RWPE2 (cell line): Measurements from ENCODE around the gene SPECC1L.

Experiments
- ATAC-seq: fragments of 200-7000 bp; cut with Tn5 transposase; 3 replicates; pipeline ENCODE4 v1.9.1; 2021; ENCODE audit warnings: low read depth
- DNase-seq: peaks from one replicate; pipeline ENCODE4 v3.0.0-alpha.2; 2020; ENCODE audit warnings: low spot score
- H3K27ac ChIP-seq: fragments of 450-650 bp; 2 replicates; pipeline ENCODE4 v1.5.1; 2017; ENCODE audit warnings: mild to moderate bottlenecking; ENCODE audit not compliant: poor library complexity, severe bottlenecking
- H3K27me3 ChIP-seq: fragments of 250-450 bp; sonication (Bioruptor Pico); 2 replicates; pipeline ENCODE4 v1.5.1; 2021; ENCODE audit warnings: mild to moderate bottlenecking, moderate library complexity; ENCODE audit not compliant: insufficient read depth, poor library complexity, severe bottlenecking
- H3K36me3 ChIP-seq: fragments of 250-450 bp; sonication (Bioruptor Pico); 2 replicates; pipeline ENCODE4 v1.5.1; 2020; ENCODE audit warnings: low read depth, mild to moderate bottlenecking, moderate library complexity
- H3K4me1 ChIP-seq: fragments of 250-450 bp; sonication (Bioruptor Pico); 2 replicates; pipeline ENCODE4 v1.5.1; 2021; ENCODE audit warnings: mild to moderate bottlenecking, moderate library complexity; ENCODE audit not compliant: insufficient read depth, poor library complexity, severe bottlenecking
- H3K4me3 ChIP-seq: fragments of 250-450 bp; sonication (Bioruptor Pico); 2 replicates; pipeline ENCODE4 v1.5.1; 2021; ENCODE audit warnings: mild to moderate bottlenecking, moderate library complexity; ENCODE audit not compliant: severe bottlenecking
- H3K9me3 ChIP-seq: fragments of 250-450 bp; sonication (Bioruptor Pico); 2 replicates; pipeline ENCODE4 v1.5.1; 2021; ENCODE audit warnings: mild to moderate bottlenecking, moderate library complexity; ENCODE audit not compliant: severe bottlenecking
- CTCF ChIP-seq: fragments of 450-650 bp; IDR thresholded peaks from one replicate; pipeline ENCODE4 v1.5.1; 2017; ENCODE audit warnings: mild to moderate bottlenecking, moderate library complexity; ENCODE audit not compliant: poor library complexity, severe bottlenecking

SPECC1L gene

GRCh38 chr22:24389680-24390079 lies 119.0 kb downstream of the SPECC1L start:
- Histone ChIP-seq H3K27me3 (no peaks in the 10 kb centered on the region), H3K4me1 (peaks cover 16% of the 10 kb centered on the region), H3K9me3 (no peaks in the 10 kb centered on the region), H3K27ac (no peak overlapping the region), H3K4me3 (no peak overlapping the region), H3K36me3 (no peaks in the 10 kb centered on the region; the same call in 1 of the 2 replicates)
- ATAC-seq (no peak), DNase-seq (no peak)
- TF ChIP-seq CTCF = no peak

GRCh38 chr22:24390156-24390555 lies 119.5 kb downstream of the SPECC1L start:
- ATAC-seq (no peak), DNase-seq (no peak)
- Histone ChIP-seq H3K27ac (no peak overlapping the region), H3K27me3 (no peaks in the 10 kb centered on the region), H3K36me3 (no peaks in the 10 kb centered on the region; the same call in 1 of the 2 replicates), H3K4me1 (peaks cover 16% of the 10 kb centered on the region), H3K9me3 (no peaks in the 10 kb centered on the region), H3K4me3 (no peak overlapping the region)
- no peak for TF ChIP-seq CTCF

GRCh38 chr22:24390576-24390975 lies 119.9 kb downstream of the SPECC1L start:
- H3K27me3 ChIP-seq = no peaks in the 10 kb centered on the region
- H3K4me3 ChIP-seq = no peak overlapping the region
- no peaks in the 10 kb centered on the region; the same call in 1 of the 2 replicates for H3K36me3 ChIP-seq
- DNase-seq (no peak), ATAC-seq (no peak)
- TF ChIP-seq CTCF = no peak
- H3K27ac ChIP-seq = peak overlapping the region; percentile 49
- no peaks in the 10 kb centered on the region for H3K9me3 ChIP-seq
- H3K4me1 ChIP-seq = peaks cover 16% of the 10 kb centered on the region

GRCh38 chr22:24391836-24392217 lies 121.2 kb downstream of the SPECC1L start:
- no peak for TF ChIP-seq CTCF
- H3K36me3 ChIP-seq = peaks cover 4% of the 10 kb centered on the region
- H3K4me3 ChIP-seq = no peak overlapping the region
- DNase-seq (no peak), ATAC-seq (peak; percentile 75)
- H3K9me3 ChIP-seq = no peaks in the 10 kb centered on the region
- no peaks in the 10 kb centered on the region for H3K27me3 ChIP-seq
- peaks cover 16% of the 10 kb centered on the region for H3K4me1 ChIP-seq
- peak overlapping the region; percentile 49 for H3K27ac ChIP-seq

GRCh38 chr22:24392218-24392931 lies 121.7 kb downstream of the SPECC1L start:
- ATAC-seq (no peak), DNase-seq (no peak)
- Histone ChIP-seq H3K9me3 (no peaks in the 10 kb centered on the region), H3K27ac (peak overlapping the region; percentile 49), H3K27me3 (no peaks in the 10 kb centered on the region), H3K36me3 (peaks cover 5% of the 10 kb centered on the region), H3K4me1 (peaks cover 16% of the 10 kb centered on the region), H3K4me3 (no peak overlapping the region)
- no peak for TF ChIP-seq CTCF
